RWPE2 (cell line): Measurements from ENCODE around the gene NUMB.
A peak's percentile ranks its signal among the peaks of the same experiment; 100 is the strongest.

ENCODE experiments used
- ATAC-seq: fragments of 200-7000 bp; cut with Tn5 transposase; 3 replicates; pipeline ENCODE4 v1.9.1; 2021; ENCODE audit warnings: low read depth
- DNase-seq: peaks from one replicate; pipeline ENCODE4 v3.0.0-alpha.2; 2020; ENCODE audit warnings: low spot score
- H3K27ac ChIP-seq: fragments of 450-650 bp; 2 replicates; pipeline ENCODE4 v1.5.1; 2017; ENCODE audit warnings: mild to moderate bottlenecking; ENCODE audit not compliant: poor library complexity, severe bottlenecking
- H3K27me3 ChIP-seq: fragments of 250-450 bp; sonication (Bioruptor Pico); 2 replicates; pipeline ENCODE4 v1.5.1; 2021; ENCODE audit warnings: mild to moderate bottlenecking, moderate library complexity; ENCODE audit not compliant: insufficient read depth, poor library complexity, severe bottlenecking
- H3K36me3 ChIP-seq: fragments of 250-450 bp; sonication (Bioruptor Pico); 2 replicates; pipeline ENCODE4 v1.5.1; 2020; ENCODE audit warnings: low read depth, mild to moderate bottlenecking, moderate library complexity
- H3K4me1 ChIP-seq: fragments of 250-450 bp; sonication (Bioruptor Pico); 2 replicates; pipeline ENCODE4 v1.5.1; 2021; ENCODE audit warnings: mild to moderate bottlenecking, moderate library complexity; ENCODE audit not compliant: insufficient read depth, poor library complexity, severe bottlenecking
- H3K4me3 ChIP-seq: fragments of 250-450 bp; sonication (Bioruptor Pico); 2 replicates; pipeline ENCODE4 v1.5.1; 2021; ENCODE audit warnings: mild to moderate bottlenecking, moderate library complexity; ENCODE audit not compliant: severe bottlenecking
- H3K9me3 ChIP-seq: fragments of 250-450 bp; sonication (Bioruptor Pico); 2 replicates; pipeline ENCODE4 v1.5.1; 2021; ENCODE audit warnings: mild to moderate bottlenecking, moderate library complexity; ENCODE audit not compliant: severe bottlenecking
- TF ChIP-seq, protein P1 (sequence below): fragments of 450-650 bp; IDR thresholded peaks from one replicate; pipeline ENCODE4 v1.5.1; 2017; ENCODE audit warnings: mild to moderate bottlenecking, moderate library complexity; ENCODE audit not compliant: poor library complexity, severe bottlenecking

The NUMB gene

DNA sequence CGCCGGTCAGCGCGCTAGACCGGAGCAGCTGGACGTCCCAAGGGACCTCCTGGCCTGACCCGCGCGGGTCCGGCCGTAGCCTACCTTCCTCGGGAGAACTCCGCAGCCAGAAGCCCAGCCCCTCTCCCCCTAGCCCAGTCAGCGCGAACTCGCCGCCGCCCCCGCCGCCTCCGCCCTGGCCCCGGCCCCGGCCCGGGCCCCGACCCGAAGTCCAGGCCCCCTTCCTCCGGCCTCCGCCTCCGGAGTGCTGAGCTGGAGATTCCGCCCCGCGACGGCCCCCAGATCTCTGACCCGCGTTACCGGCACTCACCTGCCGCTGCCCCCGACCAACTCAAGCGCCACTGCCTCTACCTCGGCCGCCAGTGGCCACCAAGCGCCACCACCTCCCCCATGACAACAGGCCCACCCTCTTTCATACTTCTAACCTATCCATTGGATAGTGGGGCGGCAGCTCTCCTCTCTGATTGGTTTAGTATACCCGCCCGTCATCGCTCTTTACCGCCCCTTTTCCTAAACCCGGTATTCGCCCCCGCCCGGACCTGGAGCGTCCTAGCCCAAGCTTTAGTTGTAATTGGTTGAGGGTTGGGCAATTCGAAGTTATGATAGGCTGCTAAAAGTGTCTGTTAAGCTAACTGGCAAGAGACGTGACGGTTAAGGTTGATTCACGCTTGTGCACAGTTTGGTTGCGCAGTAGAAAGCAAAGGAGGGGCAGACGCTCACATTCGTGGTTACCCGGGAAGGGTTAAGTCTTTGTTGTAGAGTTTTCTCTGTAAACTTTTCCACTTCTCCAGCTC is at the start of gene NUMB:
Gene NUMB (minus strand): TSS at position 364 of the 794 bp plus-strand sequence. CDS start 102,795 bp downstream, outside the sequence.
- DNase-seq = peak; percentile 100
- no peaks in the 10 kb centered on the region for H3K36me3 ChIP-seq
- peak within 1 kb of the TSS; percentile 66 for H3K27ac ChIP-seq
- ATAC-seq = peak; percentile 95
- TF ChIP-seq, protein P1, sequence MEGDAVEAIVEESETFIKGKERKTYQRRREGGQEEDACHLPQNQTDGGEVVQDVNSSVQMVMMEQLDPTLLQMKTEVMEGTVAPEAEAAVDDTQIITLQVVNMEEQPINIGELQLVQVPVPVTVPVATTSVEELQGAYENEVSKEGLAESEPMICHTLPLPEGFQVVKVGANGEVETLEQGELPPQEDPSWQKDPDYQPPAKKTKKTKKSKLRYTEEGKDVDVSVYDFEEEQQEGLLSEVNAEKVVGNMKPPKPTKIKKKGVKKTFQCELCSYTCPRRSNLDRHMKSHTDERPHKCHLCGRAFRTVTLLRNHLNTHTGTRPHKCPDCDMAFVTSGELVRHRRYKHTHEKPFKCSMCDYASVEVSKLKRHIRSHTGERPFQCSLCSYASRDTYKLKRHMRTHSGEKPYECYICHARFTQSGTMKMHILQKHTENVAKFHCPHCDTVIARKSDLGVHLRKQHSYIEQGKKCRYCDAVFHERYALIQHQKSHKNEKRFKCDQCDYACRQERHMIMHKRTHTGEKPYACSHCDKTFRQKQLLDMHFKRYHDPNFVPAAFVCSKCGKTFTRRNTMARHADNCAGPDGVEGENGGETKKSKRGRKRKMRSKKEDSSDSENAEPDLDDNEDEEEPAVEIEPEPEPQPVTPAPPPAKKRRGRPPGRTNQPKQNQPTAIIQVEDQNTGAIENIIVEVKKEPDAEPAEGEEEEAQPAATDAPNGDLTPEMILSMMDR = no peak
- H3K4me1 ChIP-seq = peaks cover 40% of the 10 kb centered on the region
- peak within 1 kb of the TSS; percentile 70 for H3K4me3 ChIP-seq
- H3K9me3 ChIP-seq = no peaks in the 10 kb centered on the region
- no peaks in the 10 kb centered on the region for H3K27me3 ChIP-seq

DNA sequence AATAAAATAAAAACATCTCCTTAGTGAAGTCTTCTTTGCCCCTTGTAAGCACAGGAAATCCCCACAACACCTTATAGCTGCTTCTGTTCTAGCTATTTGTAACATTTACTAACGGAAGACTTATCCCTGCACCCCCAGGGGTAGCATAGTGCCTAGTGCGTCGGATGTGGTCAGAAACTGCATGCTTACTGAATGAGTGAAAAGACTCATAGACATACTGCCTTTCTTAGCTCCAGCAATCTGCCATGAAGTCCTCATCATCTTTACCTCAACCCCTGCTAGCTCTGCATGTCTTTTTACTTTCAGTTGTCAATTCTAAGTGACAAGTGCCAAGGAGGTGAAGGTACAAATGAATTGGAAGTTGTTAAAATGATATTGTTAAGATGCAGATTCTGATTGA is 45.3 kb upstream of the NUMB start:
- ATAC-seq (no peak), DNase-seq (no peak)
- Histone ChIP-seq H3K4me1 (no peaks in the 10 kb centered on the region), H3K27ac (no peak overlapping the region), H3K36me3 (no peaks in the 10 kb centered on the region), H3K9me3 (no peaks in the 10 kb centered on the region), H3K4me3 (no peak overlapping the region), H3K27me3 (no peaks in the 10 kb centered on the region)
- TF ChIP-seq, protein P1 = no peak

DNA sequence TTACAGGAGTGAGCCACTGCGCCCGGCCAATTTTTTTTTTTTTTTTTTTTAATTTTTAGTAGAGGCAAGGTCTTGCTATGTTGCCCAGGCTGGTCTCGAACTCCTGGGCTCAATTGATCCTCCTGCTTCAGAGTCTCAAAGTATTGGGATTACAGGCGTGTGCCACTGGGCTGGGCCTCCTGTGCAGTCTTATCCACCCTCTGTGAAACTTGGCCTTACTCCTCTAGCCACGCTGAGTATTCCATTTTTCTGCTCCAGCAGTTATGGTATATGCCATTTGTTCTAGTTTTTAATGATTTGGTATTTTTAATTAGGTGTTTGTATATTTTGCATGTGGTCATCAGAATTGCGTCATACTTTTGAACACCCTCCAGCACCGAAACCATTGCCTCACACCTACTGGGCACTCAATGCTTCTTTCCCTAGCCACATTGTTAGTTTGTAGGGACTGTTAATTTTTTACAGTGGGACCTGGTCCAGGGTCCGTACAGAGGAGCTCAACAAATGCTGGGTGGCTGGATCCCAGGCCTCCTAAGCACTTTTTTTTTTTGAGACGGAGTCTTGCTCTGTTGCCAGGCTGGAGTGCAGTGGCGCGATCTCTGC is 43.8 kb upstream of the NUMB start:
- DNase-seq = no peak
- Histone ChIP-seq H3K4me1 (no peaks in the 10 kb centered on the region), H3K9me3 (no peaks in the 10 kb centered on the region), H3K36me3 (no peaks in the 10 kb centered on the region), H3K27ac (no peak overlapping the region), H3K27me3 (no peaks in the 10 kb centered on the region), H3K4me3 (no peak overlapping the region)
- TF ChIP-seq, protein P1 = no peak
- no peak for ATAC-seq

DNA sequence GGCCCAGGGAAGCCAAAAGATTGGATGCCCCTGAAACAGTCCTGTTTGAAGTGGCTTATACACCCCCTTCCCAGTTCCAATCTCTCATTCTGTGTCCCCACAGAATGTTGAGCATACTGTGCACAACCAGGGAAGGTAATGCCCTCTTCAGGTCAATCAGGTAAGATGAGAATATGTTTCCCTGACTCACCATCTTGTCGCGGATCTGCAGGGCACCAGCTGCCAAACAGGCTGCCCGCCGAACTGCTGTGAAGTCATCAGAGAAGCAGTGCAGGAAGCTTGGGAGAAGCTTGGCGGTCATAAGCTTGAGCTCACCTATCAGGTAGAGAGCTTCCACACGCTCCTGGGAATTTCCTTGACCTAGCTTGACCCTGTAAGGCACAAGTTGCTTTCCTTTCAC is 42.0 kb upstream of the NUMB start:
- Histone ChIP-seq H3K9me3 (no peaks in the 10 kb centered on the region), H3K27ac (no peak overlapping the region), H3K36me3 (no peaks in the 10 kb centered on the region), H3K4me1 (no peaks in the 10 kb centered on the region), H3K4me3 (no peak overlapping the region), H3K27me3 (no peaks in the 10 kb centered on the region)
- TF ChIP-seq, protein P1 = no peak
- ATAC-seq (peak; percentile 49; the same call in 1 of the 3 replicates), DNase-seq (no peak)

DNA sequence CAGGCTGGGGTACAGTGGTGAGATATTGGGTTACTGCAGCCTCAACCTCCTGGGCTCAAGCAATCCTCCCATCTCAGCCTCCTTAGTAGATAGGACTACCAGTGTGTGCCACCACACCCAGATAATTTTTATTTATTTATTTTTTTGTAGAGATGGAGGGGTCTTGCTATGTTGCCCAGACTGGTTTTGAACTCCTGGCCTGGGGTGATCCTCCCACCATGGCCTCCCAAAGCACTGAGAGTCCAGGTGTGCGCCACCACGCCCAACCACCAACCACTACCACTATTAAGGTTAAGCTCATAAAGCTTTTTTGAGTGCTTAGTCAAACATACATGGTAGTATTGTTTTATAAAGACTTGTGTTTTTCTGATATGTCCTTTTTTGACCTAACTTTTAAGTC is 36.2 kb upstream of the NUMB start:
- DNase-seq (no peak), ATAC-seq (no peak)
- H3K27me3 ChIP-seq = no peaks in the 10 kb centered on the region
- H3K4me1 ChIP-seq = peaks cover 14% of the 10 kb centered on the region
- H3K36me3 ChIP-seq = peaks cover 21% of the 10 kb centered on the region
- no peaks in the 10 kb centered on the region for H3K9me3 ChIP-seq
- H3K27ac ChIP-seq = no peak overlapping the region
- TF ChIP-seq, protein P1 = no peak
- H3K4me3 ChIP-seq = no peak overlapping the region
